ENCODE data around the gene NADSYN1. TPM values are rescaled to one million over a fixed set of nuclear protein-coding genes. Genes with fewer than 3 reads are reported as not detected.
A peak's percentile ranks its signal among the peaks of the same experiment; 100 is the strongest.

NADSYN1 gene
- polyA plus RNA-seq, 1 experiment: 63.6 TPM

- ChIA-PET POLR2A (interaction anchor here (0.6 to 0.7 kb wide), 3 partner anchors 41 to 1053 kb away, joined by 4 to 11 read pairs (median 6); no protein-coding TSS in a partner anchor), CTCF (interaction anchor here (0.6 kb wide), 1 partner anchor 41 kb away, joined by 3 read pairs; no protein-coding TSS in a partner anchor)
- Histone ChIP-seq H3K4me3 (ENCODE audit: low read depth, low read length) (peak overlapping the region; percentile 94), H3K27me3 (ENCODE audit: control insufficient read depth, insufficient read depth, low read length) (no peaks in the 10 kb centered on the region), H3K36me3 (ENCODE audit: control insufficient read depth, insufficient read depth, low read length) (peaks cover 16% of the 10 kb centered on the region)
- no peak for TF ChIP-seq CTCF (IDR thresholded peaks at IDR 0.05; ENCODE audit: insufficient read depth, low read depth, low read length)
- DNase-seq (ENCODE audit: low read depth): no peak
Observed at GRCh38 chr11:71452199-71453036, 585 bp upstream of the NADSYN1 start.

GRCh38 chr11:71453918-71454304 is 908 bp downstream of the NADSYN1 start:
- no peak for TF ChIP-seq CTCF (IDR thresholded peaks at IDR 0.05; ENCODE audit: insufficient read depth, low read depth, low read length)
- Histone ChIP-seq H3K36me3 (ENCODE audit: control insufficient read depth, insufficient read depth, low read length) (peaks cover 26% of the 10 kb centered on the region), H3K4me3 (ENCODE audit: low read depth, low read length) (peak overlapping the region; percentile 94), H3K27me3 (ENCODE audit: control insufficient read depth, insufficient read depth, low read length) (no peaks in the 10 kb centered on the region)
- CTCF ChIA-PET: no interaction called here
- POLR2A ChIA-PET: no interaction called here
- DNase-seq (ENCODE audit: low read depth): no peak

GRCh38 chr11:71454470-71455113 is 1.6 kb downstream of the NADSYN1 start:
- Histone ChIP-seq H3K36me3 (ENCODE audit: control insufficient read depth, insufficient read depth, low read length) (peaks cover 33% of the 10 kb centered on the region), H3K4me3 (ENCODE audit: low read depth, low read length) (no peak overlapping the region)
- CTCF ChIA-PET: no interaction called here

GRCh38 chr11:71456294-71456693 is 3.3 kb downstream of the NADSYN1 start:
- H3K36me3 ChIP-seq (ENCODE audit: control insufficient read depth, insufficient read depth, low read length): peaks cover 40% of the 10 kb centered on the region
- H3K27me3 ChIP-seq (ENCODE audit: control insufficient read depth, insufficient read depth, low read length): no peaks in the 10 kb centered on the region
- DNase-seq (ENCODE audit: low read depth): no peak
- CTCF ChIA-PET: no interaction called here
- TF ChIP-seq CTCF (IDR thresholded peaks at IDR 0.05; ENCODE audit: insufficient read depth, low read depth, low read length): no peak
- POLR2A ChIA-PET: no interaction called here
- no peak overlapping the region for H3K4me3 ChIP-seq (ENCODE audit: low read depth, low read length)

More at GRCh38 chr11:71454470-71455113, 1.6 kb downstream of the NADSYN1 start:
- no peaks in the 10 kb centered on the region for H3K27me3 ChIP-seq (ENCODE audit: control insufficient read depth, insufficient read depth, low read length)
- no peak for DNase-seq (ENCODE audit: low read depth)
- POLR2A ChIA-PET: no interaction called here
- no peak for TF ChIP-seq CTCF (IDR thresholded peaks at IDR 0.05; ENCODE audit: insufficient read depth, low read depth, low read length)

- DNase-seq (ENCODE audit: low read depth): no peak
- POLR2A ChIA-PET: no interaction called here
- Histone ChIP-seq H3K27me3 (ENCODE audit: control insufficient read depth, insufficient read depth, low read length) (no peaks in the 10 kb centered on the region), H3K36me3 (ENCODE audit: control insufficient read depth, insufficient read depth, low read length) (peaks cover 43% of the 10 kb centered on the region), H3K4me3 (ENCODE audit: low read depth, low read length) (no peak overlapping the region)
- TF ChIP-seq CTCF (IDR thresholded peaks at IDR 0.05; ENCODE audit: insufficient read depth, low read depth, low read length): no peak
- CTCF ChIA-PET: no interaction called here
Observed at GRCh38 chr11:71456831-71457230, 3.8 kb downstream of the NADSYN1 start.
